Stimulated activated CD4-positive, alpha-beta T cell treated with anti-CD3 and anti-CD28 coated beads, Interleukin-15, amount 100 ng/mL, for 48 hours (primary cell): ENCODE measurements around the gene MRC2.

ENCODE experiments used
- DNase-seq, 2 donors: peaks; one replicate each; pipeline ENCODE4 v3.0.0-alpha.2; 2020; ENCODE audit warnings: low read depth in 2 of 2

Gene MRC2

GRCh38 chr17:62661337-62661736, 33.9 kb downstream of the MRC2 start:
- no peak for DNase-seq

GRCh38 chr17:62662855-62663254, 35.4 kb downstream of the MRC2 start:
- DNase-seq: no peak

GRCh38 chr17:62663304-62663703, 35.8 kb downstream of the MRC2 start:
- DNase-seq: no peak

GRCh38 chr17:62664336-62665120, 37.1 kb downstream of the MRC2 start:
- DNase-seq: no peak

GRCh38 chr17:62665599-62665998, 38.1 kb downstream of the MRC2 start:
- no peak for DNase-seq

- no peak for DNase-seq
Measured at GRCh38 chr17:62666061-62666800, 38.8 kb downstream of the MRC2 start.

- no peak for DNase-seq
Measured at GRCh38 chr17:62666801-62667591, 39.5 kb downstream of the MRC2 start.

GRCh38 chr17:62668091-62668804, 40.8 kb downstream of the MRC2 start:
- DNase-seq: no peak

- DNase-seq: no peak
Measured at GRCh38 chr17:62670202-62670821, 42.8 kb downstream of the MRC2 start.

GRCh38 chr17:62671553-62671952, 44.1 kb downstream of the MRC2 start:
- no peak for DNase-seq

- no peak for DNase-seq
Measured at GRCh38 chr17:62672957-62673356, 45.5 kb downstream of the MRC2 start.

GRCh38 chr17:62673614-62674362, 46.3 kb downstream of the MRC2 start:
- DNase-seq: no peak

GRCh38 chr17:62674363-62674739, 46.9 kb downstream of the MRC2 start:
- no peak for DNase-seq

- DNase-seq: no peak
Measured at GRCh38 chr17:62674841-62675240, 47.4 kb downstream of the MRC2 start.

GRCh38 chr17:62675260-62675659, 47.8 kb downstream of the MRC2 start:
- no peak for DNase-seq

GRCh38 chr17:62675701-62676100, 48.2 kb downstream of the MRC2 start:
- DNase-seq: no peak

GRCh38 chr17:62676231-62676943, 48.9 kb downstream of the MRC2 start:
- DNase-seq: no peak

- no peak for DNase-seq
Measured at GRCh38 chr17:62676952-62677596, 49.6 kb downstream of the MRC2 start.

GRCh38 chr17:62678214-62678919, 50.9 kb downstream of the MRC2 start:
- DNase-seq: no peak
